LNCaP clone FGC (cell line): Measurements from ENCODE around the gene SERTAD2.

Source experiments
- DNase-seq: peaks from one replicate; pipeline ENCODE4 v3.0.0-alpha.2; 2011; ENCODE audit warnings: low read depth
- H3K4me3 ChIP-seq: 2 replicates; pipeline ENCODE4 v1.5.1; 2011; ENCODE audit warnings: mild to moderate bottlenecking, low read depth, low read length, control low read depth
- TF ChIP-seq, protein P1 (sequence below): IDR thresholded peaks from 2 replicates; pipeline ENCODE4 v1.5.1; 2012; ENCODE audit warnings: mild to moderate bottlenecking; ENCODE audit not compliant: control insufficient read depth, insufficient read depth; ENCODE audit errors: extremely low read depth

The SERTAD2 gene

DNA sequence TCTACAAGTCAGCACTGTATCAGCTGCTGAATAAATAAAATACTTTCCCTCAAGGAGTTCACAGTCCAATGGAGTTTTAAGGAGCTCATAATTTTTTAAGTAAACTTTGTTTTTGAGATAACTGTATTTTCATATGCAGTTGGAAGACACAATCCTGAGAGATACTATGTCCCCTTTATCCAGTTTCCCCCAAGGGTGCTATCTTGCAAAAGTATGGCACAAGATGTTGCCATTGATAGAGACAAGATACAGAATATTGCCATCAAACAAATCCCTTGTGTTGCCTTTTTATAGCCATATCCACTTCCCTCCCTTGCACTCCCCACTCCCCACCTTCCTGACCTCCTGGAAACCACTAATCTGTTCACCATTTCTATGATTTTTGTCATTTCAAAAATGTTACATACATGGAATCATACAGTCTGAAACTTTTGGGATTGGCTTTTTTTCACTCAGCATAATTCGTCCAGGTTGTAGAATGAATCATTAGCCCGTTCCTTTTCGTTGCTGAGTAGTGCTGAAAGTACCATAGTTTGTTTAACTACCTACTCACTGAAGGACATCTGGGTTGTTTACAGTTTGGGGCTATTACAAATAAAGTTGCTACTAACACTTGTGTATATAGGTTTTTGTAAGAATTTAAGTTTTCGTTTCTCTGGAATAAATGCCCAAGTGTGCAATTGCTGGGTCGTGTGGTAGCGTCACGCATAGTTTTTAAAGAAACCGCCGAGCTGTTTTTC is 30.2 kb upstream of the SERTAD2 start:
- TF ChIP-seq, protein P1, sequence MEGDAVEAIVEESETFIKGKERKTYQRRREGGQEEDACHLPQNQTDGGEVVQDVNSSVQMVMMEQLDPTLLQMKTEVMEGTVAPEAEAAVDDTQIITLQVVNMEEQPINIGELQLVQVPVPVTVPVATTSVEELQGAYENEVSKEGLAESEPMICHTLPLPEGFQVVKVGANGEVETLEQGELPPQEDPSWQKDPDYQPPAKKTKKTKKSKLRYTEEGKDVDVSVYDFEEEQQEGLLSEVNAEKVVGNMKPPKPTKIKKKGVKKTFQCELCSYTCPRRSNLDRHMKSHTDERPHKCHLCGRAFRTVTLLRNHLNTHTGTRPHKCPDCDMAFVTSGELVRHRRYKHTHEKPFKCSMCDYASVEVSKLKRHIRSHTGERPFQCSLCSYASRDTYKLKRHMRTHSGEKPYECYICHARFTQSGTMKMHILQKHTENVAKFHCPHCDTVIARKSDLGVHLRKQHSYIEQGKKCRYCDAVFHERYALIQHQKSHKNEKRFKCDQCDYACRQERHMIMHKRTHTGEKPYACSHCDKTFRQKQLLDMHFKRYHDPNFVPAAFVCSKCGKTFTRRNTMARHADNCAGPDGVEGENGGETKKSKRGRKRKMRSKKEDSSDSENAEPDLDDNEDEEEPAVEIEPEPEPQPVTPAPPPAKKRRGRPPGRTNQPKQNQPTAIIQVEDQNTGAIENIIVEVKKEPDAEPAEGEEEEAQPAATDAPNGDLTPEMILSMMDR, result no peak
- no peak for DNase-seq
- H3K4me3 ChIP-seq, result no peak overlapping the region

DNA sequence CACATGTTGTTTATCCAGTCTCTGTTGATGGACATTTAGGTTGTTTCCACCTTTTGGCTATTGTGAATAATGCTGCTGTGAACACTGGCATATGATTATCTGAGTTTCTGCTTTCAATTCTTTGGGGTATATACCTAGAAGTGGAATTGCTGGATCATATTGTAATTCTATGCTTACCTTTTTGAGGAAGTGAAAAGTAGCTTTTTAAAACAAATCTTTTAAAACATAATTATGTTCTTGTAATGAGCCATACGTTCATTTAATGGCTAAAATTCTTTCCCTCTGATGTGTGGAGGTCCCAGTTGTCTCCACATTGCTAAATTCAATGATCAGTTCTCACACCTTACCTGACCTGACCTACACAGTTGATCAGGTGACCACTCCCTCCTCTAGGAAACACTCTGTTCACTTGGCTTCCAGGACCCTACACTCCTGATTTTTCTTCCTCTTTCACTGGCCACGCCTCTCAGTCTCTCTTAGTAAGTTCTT is 27.8 kb upstream of the SERTAD2 start:
- H3K4me3 ChIP-seq, result no peak overlapping the region
- TF ChIP-seq, protein P1, result no peak
- no peak for DNase-seq

DNA sequence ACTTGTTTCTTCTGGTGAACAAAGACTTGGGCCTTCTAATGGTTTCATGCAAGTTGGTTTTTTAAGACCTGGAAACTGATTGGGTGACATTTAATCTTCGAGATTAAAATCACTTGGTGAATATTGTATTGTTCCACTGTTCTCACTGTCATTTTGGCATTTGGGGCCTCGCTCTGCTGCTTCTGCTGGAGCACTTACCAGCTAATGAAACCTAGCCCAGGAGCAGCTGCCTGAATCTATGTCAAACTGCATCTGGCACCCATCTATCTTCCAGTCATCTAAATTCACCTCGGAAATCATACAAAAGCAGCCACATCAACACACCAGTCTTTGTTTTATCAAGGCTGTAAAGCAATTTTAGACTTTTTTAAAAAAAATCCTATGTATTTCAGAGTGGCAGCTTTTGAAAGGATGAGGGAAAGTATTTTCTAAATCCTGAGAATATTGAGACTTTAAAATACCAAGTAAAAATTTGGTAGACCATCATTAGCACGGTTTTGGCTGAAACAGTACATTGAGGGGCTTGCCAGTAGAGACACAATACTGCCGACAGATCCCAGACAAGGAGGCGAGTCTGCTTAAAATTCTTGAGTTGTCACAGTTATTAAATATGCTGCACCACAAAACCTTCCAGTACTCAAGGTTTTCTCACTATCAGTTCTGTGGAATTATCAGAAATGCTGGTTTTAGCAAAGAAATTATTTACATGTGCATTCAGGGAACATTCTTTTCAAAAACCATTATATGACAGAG is 26.1 kb upstream of the SERTAD2 start:
- TF ChIP-seq, protein P1, result no peak
- no peak overlapping the region for H3K4me3 ChIP-seq
- no peak for DNase-seq

DNA sequence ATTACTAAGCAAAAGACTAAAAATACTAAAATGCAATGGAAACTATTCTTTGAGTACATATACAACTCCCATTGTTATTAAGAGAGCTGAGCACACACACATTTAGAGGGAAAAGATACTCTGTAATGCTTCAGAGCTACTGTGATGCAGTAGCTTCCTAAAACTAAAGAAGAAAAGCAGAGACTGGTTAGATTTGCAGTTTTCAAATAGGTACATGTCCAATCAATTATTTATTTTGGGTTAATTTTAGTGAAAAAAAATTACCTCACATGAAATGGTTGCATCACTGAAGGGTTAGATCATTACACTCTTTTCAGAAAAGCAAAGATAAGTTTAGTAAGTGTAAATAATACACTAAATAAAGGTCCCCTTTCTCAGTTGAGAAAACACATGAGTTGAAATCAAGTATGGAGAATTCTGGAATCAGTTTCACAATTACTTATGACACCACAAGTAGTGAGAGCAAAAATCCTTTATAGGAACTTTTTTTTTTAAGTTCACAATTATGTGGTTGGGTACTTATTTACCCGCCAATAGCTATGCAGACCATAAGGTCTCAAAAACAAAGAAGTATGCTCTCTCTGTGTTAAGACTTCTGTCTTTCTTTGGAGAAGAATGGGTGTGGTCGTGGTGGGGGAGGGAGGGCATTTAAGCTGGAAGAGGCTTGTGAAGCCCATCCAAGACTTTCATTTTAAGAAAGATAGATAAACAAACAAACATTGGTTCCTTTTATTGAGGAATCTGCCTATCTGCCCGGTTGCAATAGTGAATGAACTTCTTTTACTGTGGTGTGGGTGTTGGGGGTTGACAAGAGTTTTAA is 25.3 kb upstream of the SERTAD2 start:
- no peak for DNase-seq
- H3K4me3 ChIP-seq, result no peak overlapping the region
- TF ChIP-seq, protein P1, result no peak

DNA sequence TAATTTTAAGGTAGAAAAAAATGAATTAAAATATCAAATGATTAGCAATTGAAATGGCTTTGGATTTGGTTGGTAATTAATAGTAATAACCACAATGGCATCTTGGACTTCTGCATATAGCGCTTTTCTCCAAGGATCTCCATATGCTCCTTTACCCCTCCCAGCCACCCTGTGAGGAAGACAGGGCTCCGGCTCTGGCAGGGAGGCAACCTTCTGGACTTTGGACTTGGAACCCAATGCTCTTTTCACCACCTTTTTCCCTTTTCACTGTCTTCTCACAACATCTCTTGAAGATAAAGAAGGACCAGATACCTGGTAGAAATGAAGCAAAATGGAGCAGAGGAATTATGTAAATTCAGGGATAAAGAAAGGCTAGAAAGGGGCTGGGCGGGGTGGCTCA is 23.8 kb upstream of the SERTAD2 start:
- no peak for DNase-seq
- H3K4me3 ChIP-seq, result no peak overlapping the region
- TF ChIP-seq, protein P1, result no peak

DNA sequence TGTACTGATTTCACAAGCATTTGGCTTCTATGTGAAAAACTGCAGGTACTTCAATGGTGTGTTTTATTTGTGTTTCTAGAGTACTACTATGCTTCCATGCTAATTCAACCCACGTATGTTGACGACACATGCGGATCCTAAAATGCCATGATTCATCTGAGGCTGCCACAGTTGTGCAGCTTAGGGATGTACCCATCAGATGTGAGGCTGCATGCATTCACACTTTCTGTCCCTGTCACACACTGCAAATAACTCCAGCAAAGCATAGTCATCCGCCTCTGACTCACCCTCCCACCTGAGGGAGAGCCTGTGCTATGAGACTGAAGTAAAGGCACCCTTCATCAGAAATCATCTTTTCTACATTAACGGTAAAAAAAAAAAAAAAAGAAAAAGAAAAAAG is 22.1 kb upstream of the SERTAD2 start:
- DNase-seq, result no peak
- TF ChIP-seq, protein P1, result no peak
- no peak overlapping the region for H3K4me3 ChIP-seq
